ENCODE results near the gene RBBP6.

The RBBP6 gene

GRCh38 chr16:24524855-24525677, 14.3 kb upstream of the RBBP6 start:
- no peak for DNase-seq

DNA sequence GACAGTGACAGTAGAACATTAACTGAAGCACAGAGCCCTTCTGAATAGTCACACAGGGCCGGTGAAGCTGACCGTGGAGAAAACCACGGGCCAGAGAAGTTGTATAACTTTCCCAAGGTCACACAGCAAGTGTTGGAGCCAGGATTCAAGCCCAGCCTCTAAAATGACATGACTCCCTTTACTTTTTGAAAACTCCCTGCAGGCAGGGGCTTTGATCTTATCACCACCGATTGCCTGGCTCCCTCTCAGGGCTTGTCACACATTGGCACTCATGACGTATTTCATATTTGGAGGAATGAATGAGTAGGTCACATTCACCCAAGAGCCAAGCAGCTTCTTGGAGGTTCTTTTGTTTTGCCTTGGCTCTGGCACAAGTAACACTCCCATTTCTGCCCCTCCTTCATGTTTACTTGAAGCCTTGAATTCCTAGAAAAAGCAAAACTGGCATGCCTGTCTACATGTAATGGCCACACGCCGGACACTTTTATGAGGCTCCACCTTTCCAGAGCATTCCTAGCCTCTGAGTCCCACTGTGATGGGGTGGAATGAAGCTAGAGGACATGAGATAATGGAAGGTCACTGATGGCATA, 13.3 kb upstream of the RBBP6 start:
- DNase-seq, result no peak

GRCh38 chr16:24526701-24527495, 12.5 kb upstream of the RBBP6 start:
- no peak for DNase-seq

GRCh38 chr16:24531166-24531565, 8.2 kb upstream of the RBBP6 start:
- DNase-seq, result no peak

DNA sequence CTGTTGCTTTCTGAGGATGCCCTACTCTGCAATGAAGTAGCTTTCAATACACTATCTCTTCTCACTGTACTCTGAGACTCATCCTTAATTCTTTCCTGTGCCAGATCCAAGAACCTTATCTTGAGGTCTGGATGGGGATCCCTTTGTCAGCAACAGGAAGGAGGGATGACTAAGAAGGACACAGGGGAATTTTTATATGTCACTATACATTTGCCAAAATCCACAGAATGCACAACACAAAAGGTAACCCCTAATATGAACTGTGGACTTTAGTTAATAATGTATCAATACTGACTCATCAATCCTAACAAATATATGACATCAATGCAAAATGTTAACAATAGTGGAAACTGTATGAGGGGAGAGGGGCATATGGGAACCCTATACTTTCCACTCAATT, 4.7 kb upstream of the RBBP6 start:
- DNase-seq, result no peak

DNA sequence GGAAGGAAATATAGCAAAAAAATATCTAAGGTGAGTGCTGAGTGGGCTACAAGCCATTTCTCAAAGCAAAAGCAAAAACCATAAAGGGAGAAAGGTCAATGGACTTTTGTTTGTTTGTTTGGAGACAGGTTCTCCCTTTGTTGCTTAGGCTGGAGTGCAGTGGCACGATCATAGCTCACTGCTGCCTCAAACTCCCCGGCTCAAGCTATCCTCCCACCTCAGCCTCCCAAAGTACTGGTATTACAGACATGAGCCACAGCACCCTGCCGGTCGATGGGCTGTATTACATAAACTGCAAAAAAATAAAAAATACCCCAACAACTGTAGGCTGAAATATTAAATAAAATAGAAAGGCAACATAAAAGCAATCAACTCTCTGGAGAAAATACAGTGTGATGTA, 3.5 kb upstream of the RBBP6 start:
- no peak for DNase-seq

DNA sequence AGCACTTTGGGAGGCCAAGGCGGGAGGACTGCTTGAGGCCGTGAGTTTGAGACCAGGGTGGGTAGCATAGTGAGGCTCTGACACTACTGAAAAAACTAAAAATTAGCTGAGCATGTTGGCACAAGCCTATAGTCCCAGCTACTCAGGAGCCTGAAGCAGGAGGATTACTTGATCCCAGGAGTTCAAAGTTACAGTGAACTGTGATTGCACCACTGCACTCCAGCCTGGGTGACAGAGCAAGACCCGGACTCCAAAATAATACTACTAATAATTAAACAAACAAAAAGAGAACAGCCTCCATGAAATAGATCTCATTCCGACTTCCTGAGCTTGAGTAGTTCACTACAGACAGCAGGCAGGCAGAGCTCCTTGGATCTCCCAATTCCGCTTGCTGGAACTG, 2.7 kb upstream of the RBBP6 start:
- DNase-seq, result no peak

DNA sequence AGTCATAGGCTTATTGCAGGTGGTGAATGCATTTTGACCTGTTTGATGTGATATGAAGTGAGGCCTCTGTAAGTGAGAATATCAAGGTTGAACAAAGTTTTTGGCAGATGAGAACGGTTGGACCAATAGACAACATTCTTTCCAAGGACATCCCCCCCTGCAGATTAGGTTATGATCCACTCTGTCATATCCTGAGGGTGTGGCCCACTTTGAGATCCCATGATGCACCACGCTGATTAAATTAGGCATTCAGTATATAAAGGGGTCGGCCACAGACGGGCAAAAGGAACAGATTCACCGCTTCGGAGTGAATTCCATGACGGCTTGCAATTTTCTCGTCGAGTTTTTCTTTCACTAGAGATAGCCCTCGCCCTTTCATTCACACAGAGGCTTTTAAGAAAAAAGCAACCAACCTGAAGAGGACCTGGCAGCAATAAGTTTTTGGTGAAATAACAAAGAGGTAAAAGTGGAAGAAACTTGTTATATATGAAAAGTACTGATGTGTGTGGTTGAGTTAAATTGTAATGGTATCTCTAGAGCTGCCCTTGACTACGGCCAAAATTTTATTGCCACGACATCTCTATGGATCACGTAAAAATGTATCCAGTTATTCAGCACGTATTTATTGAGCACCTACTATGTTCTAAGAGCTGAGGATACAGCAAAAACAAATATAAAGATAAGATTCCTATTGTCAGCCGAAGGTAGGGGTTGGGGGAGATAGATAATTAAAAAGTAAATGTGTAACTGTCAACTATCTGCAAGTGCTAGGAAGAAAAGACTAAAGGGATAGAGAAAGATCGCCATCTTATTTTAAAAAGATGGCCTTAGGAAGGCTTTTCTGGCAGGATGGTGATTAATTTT, 1.7 kb upstream of the RBBP6 start:
- DNase-seq, result no peak

GRCh38 chr16:24538756-24539294, 541 bp upstream of the RBBP6 start:
- DNase-seq, result no peak

- DNase-seq, result peak; percentile 75
These were observed 660 bp downstream of the RBBP6 start for GRCh38 chr16:24539850-24540601.

DNA sequence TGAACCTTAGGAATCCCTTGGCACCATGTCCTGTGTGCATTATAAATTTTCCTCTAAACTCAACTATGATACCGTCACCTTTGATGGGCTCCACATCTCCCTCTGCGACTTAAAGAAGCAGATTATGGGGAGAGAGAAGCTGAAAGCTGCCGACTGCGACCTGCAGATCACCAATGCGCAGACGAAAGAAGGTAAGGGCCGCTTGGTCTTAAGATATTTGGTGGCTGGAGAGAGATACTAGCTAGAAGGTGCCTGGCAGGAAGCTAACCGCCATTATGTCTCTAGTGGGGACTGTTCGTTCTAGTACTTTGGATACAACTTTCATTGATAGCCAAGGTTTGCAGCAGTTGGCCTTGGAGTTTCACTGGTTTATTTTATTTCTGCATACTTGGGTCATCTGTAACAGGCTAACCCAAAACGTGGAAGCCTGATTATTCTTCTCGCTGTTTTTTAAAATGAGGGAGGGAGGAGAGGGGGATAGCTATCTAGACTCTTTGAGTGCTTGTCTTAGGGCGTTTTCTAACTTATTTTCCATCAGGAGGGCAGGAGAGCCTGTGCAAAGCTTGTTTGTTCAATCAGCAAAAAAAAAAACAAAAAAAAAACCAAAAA, 1.3 kb downstream of the RBBP6 start:
- no peak for DNase-seq

DNA sequence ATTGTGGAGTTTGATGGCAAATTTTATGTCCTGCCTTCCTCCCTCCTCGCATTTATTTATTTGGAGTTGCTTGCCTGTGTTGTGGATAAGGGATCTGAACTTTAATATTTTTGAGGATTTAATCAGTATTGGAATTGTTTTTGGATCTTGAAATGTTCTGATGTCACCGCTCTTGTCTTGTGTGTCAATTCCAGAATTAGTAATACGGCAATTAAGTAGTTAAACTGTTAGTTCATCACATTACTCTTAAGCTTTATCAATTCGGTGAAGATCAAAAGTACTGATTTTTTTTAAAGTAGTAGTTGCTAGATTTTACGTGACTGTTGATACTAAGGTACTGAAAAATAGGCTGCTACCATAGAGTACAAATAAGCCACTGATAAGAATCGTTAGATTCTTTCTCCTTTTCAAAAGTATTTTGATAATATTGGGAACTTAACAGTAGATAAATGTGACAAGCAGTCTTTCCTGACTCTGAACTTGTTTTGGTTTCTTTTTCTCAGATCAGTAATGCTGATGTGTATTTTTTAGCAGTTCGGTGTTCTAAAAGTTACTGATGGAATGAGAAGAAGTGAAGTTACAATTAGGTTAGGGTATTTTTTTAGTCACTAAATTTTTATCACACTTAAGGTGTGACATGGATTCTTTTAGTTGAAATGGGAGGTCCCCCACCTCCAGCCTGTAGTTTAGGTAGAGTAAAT, 2.0 kb downstream of the RBBP6 start:
- DNase-seq, result no peak

DNA sequence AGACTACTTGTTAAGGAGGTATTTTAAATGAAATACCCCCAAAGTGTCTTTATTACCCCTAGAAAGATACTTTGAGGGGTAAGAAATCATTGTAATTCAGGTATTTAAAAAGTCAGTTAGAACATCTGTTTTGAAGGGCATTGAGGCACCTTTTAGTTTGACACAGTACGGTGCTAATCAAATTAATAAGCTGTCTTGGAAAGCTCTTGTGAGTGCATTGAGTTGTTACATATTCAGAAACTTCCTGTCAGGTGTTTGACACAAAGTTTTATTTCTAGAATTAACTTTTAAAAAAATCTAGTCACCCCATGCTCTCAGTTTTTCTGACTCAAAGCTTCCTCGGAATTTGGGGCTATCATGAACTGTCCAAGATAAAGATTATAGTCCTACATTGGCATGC, 4.6 kb downstream of the RBBP6 start:
- DNase-seq, result no peak

DNA sequence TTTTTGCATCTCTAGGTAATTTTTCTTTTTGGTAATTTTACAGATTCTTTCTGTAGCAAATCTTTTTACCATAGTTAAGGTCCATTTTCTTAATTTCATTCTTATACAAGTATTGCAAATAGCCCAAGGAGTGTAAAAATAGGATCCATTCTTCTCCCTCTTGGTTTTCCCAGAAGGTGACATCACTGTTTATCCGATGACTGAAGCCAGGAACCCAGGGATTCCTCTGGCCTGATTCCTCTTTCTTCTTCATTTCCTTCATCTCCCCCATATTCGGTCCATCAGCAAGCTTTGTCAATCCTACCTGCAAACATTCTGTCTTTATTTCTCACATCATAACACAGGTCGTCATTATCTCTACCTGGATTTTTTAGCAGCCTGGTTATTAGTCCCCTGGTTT, 5.3 kb downstream of the RBBP6 start:
- DNase-seq, result no peak

- no peak for DNase-seq
These were observed 10.9 kb downstream of the RBBP6 start for GRCh38 chr16:24550295-24550694.

- no peak for DNase-seq
These were observed 13.4 kb downstream of the RBBP6 start for GRCh38 chr16:24552705-24553246.

GRCh38 chr16:24553983-24554382, 14.6 kb downstream of the RBBP6 start:
- DNase-seq, result no peak

DNA sequence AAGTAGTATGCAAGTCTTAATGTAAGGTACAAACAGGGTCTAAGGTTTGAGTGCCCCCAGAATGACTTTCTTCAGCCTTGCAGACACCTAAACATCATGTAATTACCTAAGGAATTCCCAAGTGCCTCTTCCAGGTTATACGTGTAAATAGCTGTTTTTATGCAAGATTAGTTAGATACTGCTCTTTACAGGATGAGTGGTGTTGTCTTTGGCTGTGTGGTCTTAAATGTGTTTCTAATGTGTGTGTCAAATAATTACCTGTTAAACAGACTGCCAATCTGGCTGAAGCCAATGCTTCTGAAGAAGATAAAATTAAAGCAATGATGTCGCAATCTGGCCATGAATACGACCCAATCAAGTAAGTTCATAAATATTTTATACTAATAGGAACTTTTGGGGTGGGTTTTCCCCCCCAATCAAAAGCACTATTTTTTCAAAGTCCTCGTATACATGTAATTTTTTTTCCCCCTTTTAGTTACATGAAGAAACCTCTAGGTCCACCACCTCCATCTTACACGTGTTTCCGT, 16.0 kb downstream of the RBBP6 start:
- no peak for DNase-seq

DNA sequence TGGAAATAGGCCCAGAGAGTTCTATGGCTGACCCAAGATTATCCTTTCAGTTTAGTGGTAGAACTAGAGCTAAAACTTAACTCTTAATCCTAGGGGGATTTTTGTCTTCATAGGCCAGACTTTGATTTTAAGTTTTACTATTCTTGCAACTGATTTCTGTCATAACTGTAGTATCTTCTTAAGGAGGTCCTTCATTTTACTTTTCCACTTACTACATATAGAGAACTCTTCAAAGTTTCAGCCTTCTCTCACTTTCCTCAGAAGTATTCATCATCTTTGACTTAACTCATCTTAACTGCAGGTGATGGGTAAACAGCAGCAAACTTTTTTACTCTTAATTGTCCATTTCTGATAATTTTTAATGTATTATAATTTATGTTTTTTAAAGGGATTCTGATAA, 23.4 kb downstream of the RBBP6 start:
- no peak for DNase-seq

DNA sequence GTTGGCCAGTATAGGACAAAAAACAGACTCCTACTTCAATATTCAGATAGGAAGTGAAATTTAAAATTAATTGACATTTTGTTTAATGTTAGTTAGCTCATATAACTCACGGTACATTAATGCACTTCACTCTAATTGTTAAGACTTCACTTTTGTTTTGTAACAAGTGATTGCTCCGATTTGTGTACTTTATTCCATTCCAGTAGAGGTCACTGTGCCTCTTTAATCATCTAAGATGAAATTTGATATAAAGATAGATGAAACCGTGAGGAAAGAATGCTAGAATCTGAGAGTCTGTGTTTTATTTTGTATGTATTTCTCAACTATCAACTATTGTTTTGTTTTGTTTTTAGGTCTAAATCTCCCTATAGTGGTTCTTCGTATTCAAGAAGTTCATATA, 29.0 kb downstream of the RBBP6 start:
- DNase-seq, result no peak

Measured in right forelimb (tissue), 1 donor.